ENCODE measurements around the gene ARHGAP24.

ARHGAP24 gene

DNA sequence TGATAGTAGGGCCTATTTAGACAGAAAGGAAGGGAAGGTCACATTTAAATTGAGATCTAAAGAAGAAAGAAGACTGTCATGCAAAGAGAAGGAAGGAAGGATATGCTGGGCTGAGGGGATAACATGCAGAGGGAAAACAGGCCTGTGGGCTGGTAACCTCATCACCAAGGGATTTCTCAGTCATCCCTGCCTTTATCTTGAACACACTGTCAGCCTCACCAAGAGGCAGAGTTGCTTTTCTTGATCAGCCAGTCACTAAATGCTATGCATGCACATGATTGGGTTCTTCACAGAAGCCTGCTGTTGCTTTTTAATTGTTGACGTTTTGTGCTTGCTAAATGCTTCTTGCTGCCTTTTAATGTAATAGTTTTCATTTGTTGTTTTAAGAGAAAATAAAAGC lies 113.0 kb downstream of the ARHGAP24 start:
- TF ChIP-seq, protein P1, sequence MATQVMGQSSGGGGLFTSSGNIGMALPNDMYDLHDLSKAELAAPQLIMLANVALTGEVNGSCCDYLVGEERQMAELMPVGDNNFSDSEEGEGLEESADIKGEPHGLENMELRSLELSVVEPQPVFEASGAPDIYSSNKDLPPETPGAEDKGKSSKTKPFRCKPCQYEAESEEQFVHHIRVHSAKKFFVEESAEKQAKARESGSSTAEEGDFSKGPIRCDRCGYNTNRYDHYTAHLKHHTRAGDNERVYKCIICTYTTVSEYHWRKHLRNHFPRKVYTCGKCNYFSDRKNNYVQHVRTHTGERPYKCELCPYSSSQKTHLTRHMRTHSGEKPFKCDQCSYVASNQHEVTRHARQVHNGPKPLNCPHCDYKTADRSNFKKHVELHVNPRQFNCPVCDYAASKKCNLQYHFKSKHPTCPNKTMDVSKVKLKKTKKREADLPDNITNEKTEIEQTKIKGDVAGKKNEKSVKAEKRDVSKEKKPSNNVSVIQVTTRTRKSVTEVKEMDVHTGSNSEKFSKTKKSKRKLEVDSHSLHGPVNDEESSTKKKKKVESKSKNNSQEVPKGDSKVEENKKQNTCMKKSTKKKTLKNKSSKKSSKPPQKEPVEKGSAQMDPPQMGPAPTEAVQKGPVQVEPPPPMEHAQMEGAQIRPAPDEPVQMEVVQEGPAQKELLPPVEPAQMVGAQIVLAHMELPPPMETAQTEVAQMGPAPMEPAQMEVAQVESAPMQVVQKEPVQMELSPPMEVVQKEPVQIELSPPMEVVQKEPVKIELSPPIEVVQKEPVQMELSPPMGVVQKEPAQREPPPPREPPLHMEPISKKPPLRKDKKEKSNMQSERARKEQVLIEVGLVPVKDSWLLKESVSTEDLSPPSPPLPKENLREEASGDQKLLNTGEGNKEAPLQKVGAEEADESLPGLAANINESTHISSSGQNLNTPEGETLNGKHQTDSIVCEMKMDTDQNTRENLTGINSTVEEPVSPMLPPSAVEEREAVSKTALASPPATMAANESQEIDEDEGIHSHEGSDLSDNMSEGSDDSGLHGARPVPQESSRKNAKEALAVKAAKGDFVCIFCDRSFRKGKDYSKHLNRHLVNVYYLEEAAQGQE (IDR thresholded peaks at IDR 0.05; ENCODE audit: insufficient read depth in 1 of 2, low read depth in 2 of 2, low read length in 2 of 2) = no peak
- TF ChIP-seq FOXP2 (optimal IDR thresholded peaks at IDR 0.05; ENCODE audit: borderline replicate concordance, extremely low read depth, extremely low read length, insufficient read depth) (no peak), SIN3A (IDR thresholded peaks at IDR 0.05; ENCODE audit: borderline replicate concordance, insufficient read depth, low read length) (no peak), TAF1 (IDR thresholded peaks at IDR 0.05; ENCODE audit: borderline replicate concordance, insufficient read depth, low read length) (no peak), POLR2AphosphoS5 (IDR thresholded peaks at IDR 0.05; ENCODE audit: low read depth, low read length) (no peak)

- no peak for TF ChIP-seq FOXP2 (optimal IDR thresholded peaks at IDR 0.05; ENCODE audit: borderline replicate concordance, extremely low read depth, extremely low read length, insufficient read depth)
Observed at GRCh38 chr4:85591406-85592098, 116.6 kb downstream of the ARHGAP24 start.

DNA sequence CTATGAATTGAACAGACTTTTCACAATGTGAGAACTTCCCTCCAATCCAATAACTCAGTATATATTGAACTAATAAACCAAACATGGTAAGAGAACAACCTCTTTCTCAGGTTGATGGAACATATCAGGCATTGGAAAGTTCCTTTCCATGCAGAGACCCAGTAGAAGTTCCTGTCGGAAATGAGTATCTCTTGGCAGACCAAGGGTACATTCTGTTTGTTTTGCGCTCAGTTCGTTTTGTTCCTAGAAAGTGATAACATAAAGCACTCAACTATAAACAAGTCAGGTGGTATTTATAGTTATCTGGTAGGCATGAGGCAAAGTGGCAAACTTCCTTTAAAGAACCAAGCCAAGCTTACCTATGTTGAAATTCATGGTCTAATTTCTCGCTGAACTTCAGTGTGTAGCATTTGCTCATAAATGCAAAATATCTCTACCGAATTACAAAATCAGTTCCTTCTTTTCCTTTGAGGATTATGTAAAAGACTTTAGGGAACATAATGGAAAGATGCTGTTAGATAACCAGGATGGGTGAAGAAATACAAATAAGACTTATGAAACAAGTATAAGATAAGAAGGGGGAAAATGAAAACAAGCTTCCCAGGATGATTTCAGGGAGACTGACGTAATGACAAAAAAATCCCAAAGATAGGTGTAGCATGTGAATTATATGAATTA lies 120.3 kb downstream of the ARHGAP24 start:
- TF ChIP-seq SIN3A (IDR thresholded peaks at IDR 0.05; ENCODE audit: borderline replicate concordance, insufficient read depth, low read length) (no peak), FOXP2 (optimal IDR thresholded peaks at IDR 0.05; ENCODE audit: borderline replicate concordance, extremely low read depth, extremely low read length, insufficient read depth) (no peak), POLR2AphosphoS5 (IDR thresholded peaks at IDR 0.05; ENCODE audit: low read depth, low read length) (no peak), TAF1 (IDR thresholded peaks at IDR 0.05; ENCODE audit: borderline replicate concordance, insufficient read depth, low read length) (no peak)
- TF ChIP-seq, protein P1 (IDR thresholded peaks at IDR 0.05; ENCODE audit: insufficient read depth in 1 of 2, low read depth in 2 of 2, low read length in 2 of 2) = no peak

DNA sequence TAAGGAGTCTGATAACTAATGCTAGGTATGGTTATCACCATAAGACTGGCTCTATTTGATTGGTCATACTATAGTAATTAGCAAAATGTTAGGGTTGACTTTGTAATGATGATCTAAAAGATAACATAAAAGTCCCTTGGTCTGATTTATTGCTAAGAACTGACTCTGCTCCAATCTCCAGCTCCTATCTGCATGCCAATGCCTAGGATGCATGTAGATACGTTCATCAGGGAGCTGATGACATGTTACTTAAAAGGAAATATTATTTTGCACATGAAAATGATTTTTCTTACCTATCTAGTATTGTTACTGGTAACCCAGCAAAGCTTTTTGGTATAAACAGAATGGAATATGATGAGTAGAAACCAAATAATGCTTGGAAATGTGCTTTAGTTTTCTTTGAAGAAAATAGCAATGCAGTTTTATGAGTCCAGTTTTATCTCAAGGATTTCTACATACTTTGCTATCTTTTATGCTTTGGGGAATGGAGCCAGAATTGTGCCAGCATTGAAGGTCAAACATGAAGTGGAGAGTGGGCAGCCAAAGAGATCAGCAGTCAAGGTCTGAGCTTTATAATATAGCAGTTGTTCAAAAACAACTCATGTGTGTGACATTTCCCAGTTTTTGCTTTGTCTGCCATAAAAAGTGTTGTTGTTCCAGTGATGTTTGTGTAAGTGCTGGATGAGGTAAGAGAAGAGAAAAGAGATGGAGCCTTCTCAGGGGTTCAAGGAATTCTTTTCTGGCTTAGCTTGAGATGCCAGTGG lies 121.0 kb downstream of the ARHGAP24 start:
- TF ChIP-seq SIN3A (IDR thresholded peaks at IDR 0.05; ENCODE audit: borderline replicate concordance, insufficient read depth, low read length) (no peak), TAF1 (IDR thresholded peaks at IDR 0.05; ENCODE audit: borderline replicate concordance, insufficient read depth, low read length) (no peak), FOXP2 (optimal IDR thresholded peaks at IDR 0.05; ENCODE audit: borderline replicate concordance, extremely low read depth, extremely low read length, insufficient read depth) (no peak), POLR2AphosphoS5 (IDR thresholded peaks at IDR 0.05; ENCODE audit: low read depth, low read length) (no peak)
- TF ChIP-seq, protein P1 (IDR thresholded peaks at IDR 0.05; ENCODE audit: insufficient read depth in 1 of 2, low read depth in 2 of 2, low read length in 2 of 2) = no peak

DNA sequence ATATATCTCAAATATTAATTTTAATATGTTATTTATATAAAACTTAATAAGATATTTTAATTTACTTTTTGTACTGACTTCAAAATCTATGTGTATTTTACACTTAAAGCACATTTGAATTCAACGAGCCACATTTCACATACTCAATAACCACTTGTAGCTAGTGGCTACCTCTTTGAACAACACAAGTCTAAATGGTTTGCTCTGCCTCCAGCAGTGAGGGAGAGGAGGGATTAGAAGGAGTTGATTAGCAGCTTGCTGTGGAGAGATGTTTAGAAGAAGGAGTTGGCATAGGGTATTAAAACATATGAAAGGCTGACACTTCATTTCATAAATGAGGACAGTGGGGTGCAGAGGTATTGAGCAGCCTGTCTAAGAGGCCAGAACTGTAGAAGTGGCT lies 124.0 kb downstream of the ARHGAP24 start:
- TF ChIP-seq TAF1 (IDR thresholded peaks at IDR 0.05; ENCODE audit: borderline replicate concordance, insufficient read depth, low read length) = no peak
- no peak for TF ChIP-seq SIN3A (IDR thresholded peaks at IDR 0.05; ENCODE audit: borderline replicate concordance, insufficient read depth, low read length)
- no peak for TF ChIP-seq FOXP2 (optimal IDR thresholded peaks at IDR 0.05; ENCODE audit: borderline replicate concordance, extremely low read depth, extremely low read length, insufficient read depth)
- TF ChIP-seq POLR2AphosphoS5 (IDR thresholded peaks at IDR 0.05; ENCODE audit: low read depth, low read length) = no peak
- TF ChIP-seq, protein P1 (IDR thresholded peaks at IDR 0.05; ENCODE audit: insufficient read depth in 1 of 2, low read depth in 2 of 2, low read length in 2 of 2) = no peak
